Endothelial cell of umbilical vein (primary cell): ENCODE results near the gene ZC3H6.

Experiments used
- CTCF ChIP-seq, 2 donors: IDR thresholded peaks; 1 replicate in 1 of 2; 2 replicates in 1 of 2; pipeline ENCODE4 v1.5.1; 2011; ENCODE audit warnings: low read length in 2 of 2, mild to moderate bottlenecking in 2 of 2, moderate library complexity in 2 of 2, control low read depth in 1 of 2, inconsistent platforms in 1 of 2, low read depth in 1 of 2; ENCODE audit not compliant: insufficient read depth in 1 of 2; ENCODE audit errors: extremely low read depth in 1 of 2
- EZH2 ChIP-seq: IDR thresholded peaks from 2 replicates; pipeline ENCODE4 v1.6.1; 2012; ENCODE audit warnings: borderline replicate concordance, low read depth, mild to moderate bottlenecking, moderate library complexity, low read length, inconsistent platforms; ENCODE audit not compliant: severe bottlenecking

GRCh38 chr2:112230371-112230770, 45.0 kb upstream of the ZC3H6 start:
- no peak for TF ChIP-seq CTCF (IDR thresholded peaks at IDR 0.05; ENCODE audit: extremely low read depth in 1 of 2, insufficient read depth in 1 of 2, low read depth in 1 of 2, low read length in 2 of 2)
- TF ChIP-seq EZH2, result no peak
